H1 (cell line): ENCODE measurements around the gene RNF39. TPM values are rescaled to one million over a fixed set of nuclear protein-coding genes. Genes with fewer than 3 reads are reported as not detected.

Experiments
- CTCF ChIA-PET: fragments of 300-600 bp; sonication (Branson Sonifier 250); formaldehyde crosslinking; loops from one replicate; lab custom pipeline; 2021; ENCODE audit not compliant: partially characterized antibody; lab: Charles Lee
- POLR2A ChIA-PET: fragments of 300-600 bp; sonication (Branson Sonifier 250); formaldehyde crosslinking; loops from one replicate; lab custom pipeline; 2021; ENCODE audit warnings: inconsistent platforms; ENCODE audit not compliant: partially characterized antibody; lab: Charles Lee
- DNase-seq, 2 experiments: peaks; one replicate each; pipeline versions ENCODE4 v3.0.0 to v3.0.0-alpha.2; 2010 to 2022; ENCODE audit warnings: low spot score in 2 of 2, low read depth in 1 of 2, mixed read lengths in 1 of 2
- FAIRE-seq: peaks from 2 replicates; lab custom pipeline; 2011; peaks lifted over from hg19 to GRCh38; lab: Jason Lieb, UNC
- H2AFZ ChIP-seq: 2 replicates; pipeline ENCODE4 v1.8.1; 2012; ENCODE audit warnings: low read length, inconsistent platforms
- H2AK5ac ChIP-seq: 2 replicates; pipeline ENCODE4 v1.6.1; 2013; ENCODE audit warnings: low read depth, low read length
- H2BK120ac ChIP-seq: replicated peaks from 2 replicates; pipeline ENCODE3; 2013; ENCODE audit warnings: low read depth, low read length, inconsistent platforms
- H2BK12ac ChIP-seq: 2 replicates; pipeline ENCODE4 v1.6.1; 2013; ENCODE audit warnings: low read depth, low read length
- H2BK15ac ChIP-seq: 2 replicates; pipeline ENCODE4 v1.6.1; 2013; ENCODE audit warnings: low read length
- H2BK20ac ChIP-seq: 2 replicates; pipeline ENCODE4 v1.6.1; 2013; ENCODE audit warnings: low read length
- H2BK5ac ChIP-seq: 2 replicates; pipeline ENCODE4 v1.6.1; 2013; ENCODE audit warnings: low read depth, low read length
- H3K14ac ChIP-seq: 2 replicates; pipeline ENCODE4 v1.6.1; 2013; ENCODE audit warnings: inconsistent platforms; ENCODE audit not compliant: insufficient read length
- H3K18ac ChIP-seq: 2 replicates; pipeline ENCODE4 v1.6.1; 2013; ENCODE audit warnings: low read length; ENCODE audit errors: extremely low read depth
- H3K23ac ChIP-seq: 2 replicates; pipeline ENCODE4 v1.6.1; 2013; ENCODE audit warnings: inconsistent platforms; ENCODE audit not compliant: insufficient read length
- H3K23me2 ChIP-seq: 2 replicates; pipeline ENCODE4 v1.6.1; 2013; ENCODE audit warnings: low read depth, low read length
- H3K27ac ChIP-seq: 2 replicates; pipeline ENCODE4 v1.6.1; 2011; ENCODE audit warnings: low read depth, low read length, inconsistent platforms
- H3K27me3 ChIP-seq, 4 experiments: replicated peaks in 1 of 4; 1 replicate in 1 of 4; 2 replicates in 3 of 4; pipeline versions ENCODE4 v1.6.1 to v1.8.1; 2011 to 2013; ENCODE audit warnings: low read length in 3 of 4, mild to moderate bottlenecking in 3 of 4, inconsistent platforms in 2 of 4, mixed read lengths in 2 of 4, moderate library complexity in 1 of 4; ENCODE audit not compliant: control insufficient read depth in 3 of 4, insufficient read depth in 3 of 4; ENCODE audit errors: extremely low read depth in 1 of 4
- H3K36me3 ChIP-seq, 4 experiments: 2 replicates each; pipeline versions ENCODE4 v1.6.1 to v1.8.1; 2011 to 2013; ENCODE audit warnings: mild to moderate bottlenecking in 4 of 4, low read length in 3 of 4, moderate library complexity in 2 of 4, control low read depth in 1 of 4, inconsistent platforms in 1 of 4; ENCODE audit not compliant: insufficient read depth in 4 of 4, control insufficient read depth in 2 of 4
- H3K4ac ChIP-seq: replicated peaks from 2 replicates; pipeline ENCODE3; 2013; ENCODE audit warnings: low read length, low read depth, mixed read lengths, inconsistent platforms; ENCODE audit not compliant: insufficient read length
- H3K4me1 ChIP-seq, 4 experiments: replicated peaks in 1 of 4; 1 replicate in 1 of 4; 2 replicates in 3 of 4; pipeline versions ENCODE4 v1.6.1 to v1.8.1; 2011 to 2013; ENCODE audit warnings: low read length in 3 of 4, inconsistent platforms in 2 of 4, mixed read lengths in 1 of 4; ENCODE audit not compliant: insufficient read depth in 4 of 4, control insufficient read depth in 3 of 4
- H3K4me2 ChIP-seq, 2 experiments: 2 replicates each; pipeline versions ENCODE4 v1.6.1 to v1.8.1; 2011 to 2013; ENCODE audit warnings: low read depth in 2 of 2, low read length in 2 of 2, control low read depth in 1 of 2, inconsistent platforms in 1 of 2, mild to moderate bottlenecking in 1 of 2; ENCODE audit not compliant: insufficient read depth in 1 of 2
- H3K4me3 ChIP-seq, 4 experiments: fragments of 200-600, 300-600 bp in 1 of 4; sonication (generic), shearing (Covaris generic), sonication (Bioruptor Twin) in 1 of 4; 2 replicates each; pipeline versions ENCODE4 v1.5.1 to v1.8.1; 2011 to 2016; ENCODE audit warnings: low read length in 4 of 4, low read depth in 3 of 4, control low read depth in 2 of 4, inconsistent platforms in 2 of 4, mild to moderate bottlenecking in 2 of 4, mixed read lengths in 1 of 4, moderate library complexity in 1 of 4; ENCODE audit not compliant: insufficient read depth in 2 of 4; ENCODE audit errors: extremely low read depth in 1 of 4
- H3K56ac ChIP-seq: replicated peaks from 2 replicates; pipeline ENCODE3; 2013; ENCODE audit warnings: low read depth, mild to moderate bottlenecking, mixed read lengths, low read length, inconsistent platforms; ENCODE audit not compliant: insufficient read length
- H3K79me1 ChIP-seq: 2 replicates; pipeline ENCODE4 v1.6.1; 2013; ENCODE audit warnings: low read depth, low read length, control low read depth
- H3K79me2 ChIP-seq, 2 experiments: 2 replicates each; pipeline versions ENCODE4 v1.6.1 to v1.8.1; 2012 to 2013; ENCODE audit warnings: low read length in 2 of 2, mild to moderate bottlenecking in 2 of 2, inconsistent platforms in 1 of 2; ENCODE audit not compliant: insufficient read depth in 2 of 2, control insufficient read depth in 1 of 2
- H3K9ac ChIP-seq, 4 experiments: replicated peaks in 1 of 4; 1 replicate in 1 of 4; 2 replicates in 3 of 4; pipeline versions ENCODE4 v1.6.1 to v1.8.1; 2011 to 2013; ENCODE audit warnings: low read depth in 3 of 4, low read length in 3 of 4, control low read depth in 2 of 4, mild to moderate bottlenecking in 2 of 4, moderate library complexity in 2 of 4, inconsistent platforms in 1 of 4; ENCODE audit errors: extremely low read depth in 1 of 4
- H3K9me3 ChIP-seq, 2 experiments: 2 replicates each; pipeline versions ENCODE4 v1.6.1 to v1.8.1; 2012 to 2013; ENCODE audit warnings: mild to moderate bottlenecking in 2 of 2, moderate library complexity in 2 of 2, control low read depth in 1 of 2, inconsistent platforms in 1 of 2, low read depth in 1 of 2, low read length in 1 of 2, mixed read lengths in 1 of 2; ENCODE audit not compliant: insufficient read depth in 2 of 2
- H4K20me1 ChIP-seq, 2 experiments: replicated peaks in 1 of 2; 2 replicates each; pipeline versions ENCODE3 to v1.8.1; 2011 to 2013; ENCODE audit warnings: inconsistent platforms in 2 of 2, low read length in 2 of 2, mild to moderate bottlenecking in 1 of 2; ENCODE audit not compliant: insufficient read depth in 2 of 2, control insufficient read depth in 1 of 2
- H4K5ac ChIP-seq: 2 replicates; pipeline ENCODE4 v1.6.1; 2013; ENCODE audit warnings: low read length, low read depth, mixed read lengths, inconsistent platforms; ENCODE audit not compliant: insufficient read length
- H4K8ac ChIP-seq: 2 replicates; pipeline ENCODE4 v1.8.0; 2013; ENCODE audit warnings: mild to moderate bottlenecking, moderate library complexity, low read length, inconsistent platforms; ENCODE audit not compliant: insufficient read depth; ENCODE audit errors: extremely low read depth
- H4K91ac ChIP-seq: replicated peaks from 2 replicates; pipeline ENCODE3; 2013; ENCODE audit warnings: low read length, mixed read lengths, inconsistent platforms; ENCODE audit not compliant: insufficient read length
- CHD2 ChIP-seq: IDR thresholded peaks from 2 replicates; pipeline ENCODE4 v1.6.1; 2012; ENCODE audit warnings: low read length, improper control_type of control experiment
- JUN ChIP-seq: IDR thresholded peaks from 2 replicates; pipeline ENCODE4 v1.6.1; 2011; ENCODE audit warnings: low read depth, mild to moderate bottlenecking, improper control_type of control experiment, low read length
- JUND ChIP-seq: IDR thresholded peaks from 2 replicates; pipeline ENCODE4 v1.6.1; 2011; ENCODE audit warnings: mild to moderate bottlenecking, improper control_type of control experiment, low read length
- MAFK ChIP-seq: IDR thresholded peaks from 2 replicates; pipeline ENCODE4 v1.6.1; 2012; ENCODE audit warnings: low read depth, mild to moderate bottlenecking, improper control_type of control experiment, low read length
- NANOG ChIP-seq: IDR thresholded peaks from 2 replicates; pipeline ENCODE4 v1.6.1; 2011; ENCODE audit warnings: low read length, low read depth, mild to moderate bottlenecking, inconsistent platforms; ENCODE audit not compliant: insufficient read depth, poor library complexity, severe bottlenecking
- POLR2A ChIP-seq, 2 experiments: IDR thresholded peaks; 1 replicate in 1 of 2; 2 replicates in 1 of 2; pipeline ENCODE4 v1.6.1; 2011; ENCODE audit warnings: low read depth in 2 of 2, low read length in 2 of 2, mild to moderate bottlenecking in 2 of 2; ENCODE audit errors: control extremely low read depth in 1 of 2
- RAD21 ChIP-seq, 2 experiments: IDR thresholded peaks in 1 of 2; conservative IDR thresholded peaks in 1 of 2; 2 replicates each; pipeline ENCODE4 v1.6.1; 2011; ENCODE audit warnings: low read depth in 2 of 2, low read length in 2 of 2, improper control_type of control experiment in 1 of 2, inconsistent platforms in 1 of 2, mild to moderate bottlenecking in 1 of 2, moderate library complexity in 1 of 2
- RNF2 ChIP-seq: fragments of 200-900, 300-1000 bp; sonication (generic); IDR thresholded peaks from 2 replicates; pipeline ENCODE4 v1.7.1; 2016; ENCODE audit warnings: borderline replicate concordance, low read depth, mild to moderate bottlenecking, antibody characterized with exemption, low read length; ENCODE audit not compliant: poor library complexity, severe bottlenecking; ENCODE audit errors: missing control alignments
- TAF1 ChIP-seq: IDR thresholded peaks from 2 replicates; pipeline ENCODE4 v1.6.1; 2011; ENCODE audit warnings: mild to moderate bottlenecking, low read depth, low read length
- TEAD4 ChIP-seq: IDR thresholded peaks from 2 replicates; pipeline ENCODE4 v1.6.1; 2012; ENCODE audit warnings: low read depth, low read length, inconsistent platforms, mixed read lengths
- USF2 ChIP-seq: IDR thresholded peaks from 2 replicates; pipeline ENCODE4 v1.6.1; 2011; ENCODE audit warnings: low read length, improper control_type of control experiment
- YY1 ChIP-seq: IDR thresholded peaks from 2 replicates; pipeline ENCODE4 v1.6.1; 2011; ENCODE audit warnings: low read depth, mild to moderate bottlenecking, low read length
- WGBS, 2 experiments: shearing (Covaris generic) in 1 of 2; methylation state at CpG; one replicate each; pipeline versions ENCODE4 v1.1.6 to v1.1.7; 2013 to 2015; ENCODE audit warnings: low lambda C conversion rate in 2 of 2, mixed read lengths in 2 of 2, inconsistent platforms in 1 of 2, low coverage in 1 of 2, missing lambda C conversion rate in 1 of 2; ENCODE audit not compliant: insufficient replicate concordance in 2 of 2, insufficient coverage in 1 of 2, insufficient read length in 1 of 2; ENCODE audit errors: extremely low coverage in 1 of 2, missing lambda C conversion rate in 1 of 2; 5-methylcytosine and 5-hydroxymethylcytosine counted together
- polyA plus RNA-seq, 7 experiments: library from polyadenylated mRNA; depleted of rRNA in 3 of 7; stranded (reverse) in 5 of 7; unstranded in 2 of 7; fragments of >200 nt in 5 of 7; fragments of 200-250 nt in 2 of 7; gene quantifications; 1 replicate in 5 of 7; 2 replicates in 1 of 7; 4 replicates in 1 of 7; pipeline versions ENCODE4 v1.2.1 to v1.2.3, GENCODE V29; 2011 to 2013; ENCODE audit warnings: missing spikeins in 2 of 7, mixed read lengths in 2 of 7
- total RNA-seq: library from RNA; stranded (reverse); fragmentation: NEBNext Ultra II Directional; extraction: Animal tissue kit (Norgen Biotek cat#: 25700); gene quantifications from 2 replicates; pipeline ENCODE4 v1.2.1, GENCODE V29; 2021

Gene RNF39
- total and polyA plus RNA-seq, 2 of the 8 experiments (the other 6 are each of a cell fraction or from before 2014, with no cell fraction given) = 1.4 to 2.3 TPM

GRCh38 chr6:30113841-30114240, 38.3 kb upstream of the RNF39 start:
- Histone ChIP-seq H3K9ac (no peak overlapping the region), H2BK15ac (no peak overlapping the region), H3K23ac (no peak overlapping the region), H3K23me2 (no peaks in the 10 kb centered on the region), H2BK20ac (no peak overlapping the region), H3K9me3 (no peaks in the 10 kb centered on the region), H2AFZ (no peak overlapping the region), H2BK5ac (no peak overlapping the region), H4K5ac (no peak overlapping the region), H3K79me1 (no peaks in the 10 kb centered on the region), H2AK5ac (no peak overlapping the region), H3K4me3 (no peak overlapping the region), H2BK120ac (no peak overlapping the region), H3K36me3 (no peaks in the 10 kb centered on the region), H3K79me2 (no peaks in the 10 kb centered on the region), H3K27ac (no peak overlapping the region), H3K18ac (no peak overlapping the region), H3K56ac (no peak overlapping the region), H3K4ac (no peak overlapping the region), H3K4me2 (no peak overlapping the region), H4K20me1 (no peaks in the 10 kb centered on the region), H2BK12ac (no peak overlapping the region), H4K8ac (no peak overlapping the region), H4K91ac (no peak overlapping the region), H3K4me1 (no peaks in the 10 kb centered on the region), H3K27me3 (peaks cover 0 to 13% (median 7%) of the 10 kb centered on the region in 4 experiments; a peak in 5 of 7 replicates), H3K14ac (no peak overlapping the region)
- 86% methylated on average over 1 of the region's 1 CpG; no CpG with 5 or more reads in 1 of the 2 experiments for WGBS, 2 experiments
- no peak for FAIRE-seq
- POLR2A ChIA-PET = no interaction called here
- CTCF ChIA-PET = interaction anchor here (0.7 to 3.6 kb wide), 4 partner anchors 10 to 78 kb away, joined by 3 to 23 read pairs (median 12); no protein-coding TSS in a partner anchor
- no peak for DNase-seq
- TF ChIP-seq NANOG (no peak), CHD2 (no peak), RAD21 (IDR thresholded peaks at IDR 0.05 in 1 of 2, conservative IDR thresholded peaks at IDR 0.05 in 1 of 2; ENCODE audit: low read depth in 2 of 2, low read length in 2 of 2) (no peak), MAFK (no peak), YY1 (no peak), TAF1 (no peak), RNF2 (no peak), JUND (no peak), JUN (no peak), POLR2A (IDR thresholded peaks at IDR 0.05; ENCODE audit: control extremely low read depth in 1 of 2, low read depth in 2 of 2, low read length in 2 of 2) (no peak), USF2 (no peak), TEAD4 (no peak)
